ENCODE measurements around the gene MFSD8.
"Not testable (repeated sequence)": the region's sequence is repeated elsewhere in the genome, so short reads cannot be mapped to it uniquely, and the experiment has no call there.

Gene MFSD8

DNA sequence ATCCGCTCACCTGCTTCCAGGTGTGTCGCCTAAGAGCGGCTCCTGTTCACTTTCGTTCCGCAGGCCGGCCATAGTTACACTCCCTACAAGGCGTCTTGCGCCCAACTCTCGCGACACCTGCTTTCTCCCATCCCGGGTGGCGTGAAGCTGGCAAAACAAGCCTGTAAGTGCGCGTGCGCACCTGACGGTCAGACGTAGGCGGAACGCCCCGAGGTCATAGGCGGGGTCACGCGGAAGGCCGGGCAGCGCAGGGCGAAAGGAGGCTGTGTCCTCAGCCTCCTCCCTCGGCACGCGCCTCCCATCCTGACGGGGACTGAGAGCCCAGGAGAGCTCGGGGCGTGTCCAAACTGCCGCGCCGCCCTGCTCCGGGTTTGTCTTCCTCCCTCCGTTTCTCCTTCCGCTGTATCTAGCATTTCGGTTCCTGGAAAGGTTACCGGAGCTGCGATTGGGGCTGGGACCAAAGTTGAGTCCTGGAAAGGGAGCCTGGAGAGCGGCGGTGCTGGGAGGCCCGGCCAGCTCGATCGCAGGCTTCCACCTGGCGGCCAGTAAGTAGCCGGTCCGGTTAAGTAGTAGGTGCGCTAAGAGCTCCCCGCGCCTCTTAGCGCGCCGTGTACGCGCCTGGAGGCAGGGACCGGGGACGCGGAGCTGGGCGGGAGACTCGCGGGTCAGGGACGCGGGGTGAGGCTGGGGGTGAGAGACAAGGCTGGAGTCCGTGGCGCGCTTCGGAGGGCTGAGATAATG lies at the start of gene MFSD8, which contains the start of gene ABHD18:
Gene MFSD8, minus strand, starts transcription at position 112 of the 741 bp plus-strand sequence. Its CDS starts 40 bp downstream, at position 72.
Gene ABHD18, plus strand, starts transcription at position 345 of the 741 bp plus-strand sequence. CDS start 17,550 bp downstream, outside the sequence.
- peak; percentile 93 for DNase-seq (ENCODE audit: low read depth)

DNA sequence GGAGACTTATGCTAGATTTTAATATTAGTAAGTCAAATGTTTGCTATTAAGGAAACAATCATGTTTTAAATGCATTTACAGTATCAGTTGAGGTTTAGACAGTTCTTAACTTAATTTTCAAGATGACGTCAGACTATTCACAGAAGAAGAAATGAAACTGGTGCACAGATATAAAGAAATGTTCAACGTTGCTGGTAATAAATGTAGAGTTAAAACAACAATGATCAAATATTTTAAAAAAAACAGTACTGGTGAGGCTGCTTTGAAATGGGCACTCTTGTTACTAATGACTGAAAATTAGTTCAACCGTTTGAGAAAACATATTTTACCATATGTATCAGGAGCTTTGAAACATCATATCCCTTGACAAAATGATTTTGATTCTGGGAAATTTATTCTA lies 44.5 kb upstream of the MFSD8 start:
- no peak for DNase-seq (ENCODE audit: low read depth)

DNA sequence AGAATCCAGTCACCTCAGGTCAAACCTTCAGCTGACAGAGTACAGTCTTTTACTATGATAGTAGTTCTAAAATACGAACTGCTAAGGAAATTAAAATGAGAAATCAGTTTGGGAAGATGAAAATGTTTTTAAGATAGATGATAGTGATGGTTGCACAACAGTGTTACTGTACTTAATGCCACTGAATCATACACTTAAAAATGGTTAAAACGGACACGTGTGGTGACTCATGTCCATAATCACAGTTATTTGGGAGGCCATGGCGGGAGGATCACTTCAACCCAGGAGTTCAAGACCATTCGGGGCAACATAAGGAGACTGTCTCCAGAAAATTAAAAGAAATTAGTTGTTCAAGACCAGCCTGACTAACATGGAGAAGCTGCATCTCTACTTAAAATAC lies 41.6 kb upstream of the MFSD8 start:
- DNase-seq (ENCODE audit: low read depth), result peak; percentile 42

DNA sequence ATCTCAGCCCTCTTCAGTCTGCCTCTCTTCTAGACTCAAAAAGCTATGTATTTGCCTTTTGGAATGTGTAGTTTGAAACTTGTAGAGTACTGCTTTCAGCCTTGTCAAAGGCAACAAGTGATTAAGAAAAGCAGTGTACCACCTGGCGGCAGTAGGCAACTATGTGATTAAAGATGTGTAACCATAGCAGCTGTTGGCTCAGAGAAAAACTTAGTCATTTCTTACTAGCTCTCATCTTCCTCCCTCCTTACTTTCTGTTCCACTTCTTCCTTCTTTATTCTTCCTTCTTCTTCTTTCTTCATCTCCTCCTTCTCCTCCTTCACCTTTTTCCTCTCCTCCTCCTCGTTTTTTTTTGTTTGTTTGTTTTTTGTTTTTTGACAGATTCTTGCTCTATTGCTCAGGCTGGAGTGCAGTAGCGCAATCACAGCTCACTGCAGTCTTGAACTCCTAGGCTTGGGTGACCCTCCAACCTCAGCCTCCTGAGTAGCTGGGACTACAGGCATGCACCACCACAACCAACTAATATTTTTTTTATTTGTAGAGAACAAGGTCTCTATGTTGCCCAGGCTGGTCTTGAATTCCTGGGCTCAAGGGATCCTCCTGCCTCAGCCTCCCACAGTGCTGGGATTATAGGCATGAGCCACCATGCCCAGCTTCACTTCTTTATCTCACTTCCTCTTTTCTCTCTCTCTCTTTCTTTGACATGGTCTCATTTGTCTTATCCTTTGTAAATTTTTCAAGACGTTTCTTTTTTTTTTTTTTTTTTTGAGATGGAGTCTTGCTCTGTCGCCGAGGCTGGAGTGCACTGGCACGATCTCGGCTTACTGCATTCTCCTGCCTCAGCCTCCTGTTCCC lies 32.8 kb upstream of the MFSD8 start:
- peak; percentile 8 for DNase-seq (ENCODE audit: low read depth)

- not testable (repeated sequence) for DNase-seq (ENCODE audit: low read depth)
Observed at GRCh38 chr4:127996521-127996920, 31.5 kb upstream of the MFSD8 start.

DNA sequence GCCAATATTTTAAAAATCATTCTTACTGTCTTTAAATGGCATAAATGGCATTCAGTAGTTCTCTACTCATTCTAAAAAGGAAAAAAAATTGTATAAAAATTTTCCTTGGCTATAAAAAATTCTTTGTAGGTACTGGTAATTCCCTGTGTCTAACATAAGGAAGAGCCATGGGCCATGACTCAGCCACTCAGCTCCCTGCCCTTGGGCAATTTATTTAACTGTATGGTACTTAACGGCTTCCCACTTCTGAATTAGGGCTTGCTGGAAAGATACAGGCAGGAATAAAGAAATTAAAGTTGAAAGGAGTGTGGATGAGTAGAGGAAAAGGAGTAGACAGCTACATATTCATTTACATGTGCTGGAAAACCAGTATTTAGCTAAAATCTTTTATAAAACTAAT lies 30.8 kb upstream of the MFSD8 start:
- peak; percentile 8 for DNase-seq (ENCODE audit: low read depth)

DNA sequence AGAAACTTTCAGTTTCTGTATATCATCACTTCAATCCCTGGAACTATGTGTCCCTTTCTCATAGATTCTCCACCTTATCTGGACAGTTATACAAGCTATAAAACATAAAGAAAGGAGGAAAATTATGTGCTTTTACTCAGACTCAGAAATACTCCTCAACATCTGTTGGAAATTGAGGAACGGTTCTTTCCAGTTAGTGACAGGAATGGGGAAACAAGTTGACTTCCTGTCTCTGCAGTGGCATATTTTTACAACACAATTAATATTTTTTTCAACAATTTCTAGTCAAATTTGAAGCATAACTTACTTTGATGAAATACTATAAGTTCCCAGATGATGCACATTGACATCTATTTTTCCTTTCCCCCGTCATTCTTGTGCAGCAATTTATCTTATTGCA lies 28.2 kb upstream of the MFSD8 start:
- DNase-seq (ENCODE audit: low read depth), result no peak

GRCh38 chr4:127988638-127989037 lies 23.7 kb upstream of the MFSD8 start:
- no peak for DNase-seq (ENCODE audit: low read depth)

DNA sequence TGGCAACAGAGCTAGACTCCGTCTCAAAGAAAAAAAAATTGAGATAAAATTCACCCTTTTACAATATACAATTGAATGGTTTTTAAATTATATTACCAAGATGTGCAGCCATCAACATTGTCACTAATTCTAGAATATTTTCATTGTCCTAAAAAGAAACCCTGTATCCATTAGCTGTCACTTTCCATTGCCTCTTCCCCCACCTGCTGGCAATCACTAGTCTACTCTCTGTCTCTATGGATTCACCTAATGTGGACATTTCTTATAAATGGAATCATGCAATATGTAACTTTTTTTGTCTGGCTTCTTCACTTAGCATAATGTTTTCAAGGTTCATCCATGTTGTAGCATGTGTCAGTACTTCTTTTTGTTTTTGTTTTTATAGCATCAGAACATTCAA lies 21.0 kb upstream of the MFSD8 start:
- no peak for DNase-seq (ENCODE audit: low read depth)

DNA sequence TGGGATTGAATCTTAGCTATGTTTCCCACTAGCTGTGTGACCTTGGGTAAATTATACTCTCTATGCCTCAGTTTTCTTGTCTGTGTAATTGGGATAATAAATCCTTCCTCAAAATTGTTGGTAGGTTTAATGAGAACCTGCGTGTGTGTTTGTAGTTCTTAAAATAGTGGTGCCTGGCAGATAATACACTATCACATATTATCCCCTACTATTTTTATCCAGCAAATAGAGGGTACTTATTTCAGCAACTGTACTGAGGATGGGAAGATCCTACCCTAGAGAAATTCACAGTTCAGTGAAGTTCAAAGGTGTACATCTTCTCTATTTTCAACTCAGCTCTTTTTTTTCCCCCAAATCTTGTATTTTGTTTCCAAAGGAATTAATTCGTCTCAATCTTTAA lies 17.5 kb upstream of the MFSD8 start:
- no peak for DNase-seq (ENCODE audit: low read depth)

- no peak for DNase-seq (ENCODE audit: low read depth)
Observed at GRCh38 chr4:127978930-127979329, 14.0 kb upstream of the MFSD8 start.

- DNase-seq (ENCODE audit: low read depth), result peak; percentile 9
Observed at GRCh38 chr4:127975121-127975770, 10.3 kb upstream of the MFSD8 start.

GRCh38 chr4:127970925-127971324 lies 6.0 kb upstream of the MFSD8 start:
- DNase-seq (ENCODE audit: low read depth), result not testable (repeated sequence)

DNA sequence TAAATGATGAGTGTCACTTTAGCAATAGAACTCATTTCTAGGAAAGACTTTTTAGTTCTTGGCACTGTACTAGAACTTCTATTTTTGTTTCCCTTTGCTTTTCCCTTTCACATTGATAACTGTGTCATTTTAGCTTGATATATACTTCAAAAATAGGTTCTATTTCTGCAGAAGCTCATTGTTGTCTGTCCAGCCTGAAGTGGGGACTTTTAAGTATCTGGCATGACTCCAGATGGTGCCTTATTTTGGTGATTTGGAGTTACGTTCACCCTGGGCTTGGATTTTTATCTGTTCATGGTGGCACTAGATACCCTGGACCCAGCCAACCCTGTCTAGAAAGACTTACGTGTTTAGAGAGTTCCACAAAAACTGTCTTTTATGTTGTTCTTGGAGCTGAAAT lies 3.6 kb upstream of the MFSD8 start:
- DNase-seq (ENCODE audit: low read depth), result no peak

DNA sequence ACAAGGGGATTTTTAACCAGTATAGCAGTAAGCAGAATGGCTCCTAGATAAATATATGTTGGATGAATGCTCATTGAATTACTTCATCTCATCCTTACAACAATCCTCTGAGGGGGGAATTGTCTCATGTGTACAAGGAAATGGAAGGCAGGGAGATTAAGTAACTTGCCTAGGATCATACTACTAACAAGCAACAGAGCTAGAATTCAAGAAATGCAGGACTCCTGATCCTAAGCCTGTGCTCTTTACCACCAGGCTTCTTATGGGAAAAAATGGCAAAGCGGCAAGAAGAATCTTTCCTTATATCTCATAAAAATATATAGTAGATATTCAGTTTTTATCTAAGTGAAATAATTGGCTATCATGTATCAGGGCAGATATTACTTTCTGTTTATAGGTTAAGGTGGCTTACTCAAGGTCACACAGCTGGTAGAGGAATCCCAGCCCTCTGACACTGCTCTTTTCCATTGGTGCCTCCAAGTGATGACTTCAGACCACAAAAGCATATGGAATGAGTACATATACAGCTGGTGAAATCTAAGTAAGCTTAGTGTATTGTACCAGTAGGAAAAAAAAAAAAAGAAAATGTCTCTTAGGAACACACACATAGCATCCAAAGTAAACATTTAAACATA lies 2.3 kb upstream of the MFSD8 start:
- peak; percentile 43 for DNase-seq (ENCODE audit: low read depth)

GRCh38 chr4:127965803-127966175 lies 816 bp upstream of the MFSD8 start:
- DNase-seq (ENCODE audit: low read depth), result peak; percentile 6

DNA sequence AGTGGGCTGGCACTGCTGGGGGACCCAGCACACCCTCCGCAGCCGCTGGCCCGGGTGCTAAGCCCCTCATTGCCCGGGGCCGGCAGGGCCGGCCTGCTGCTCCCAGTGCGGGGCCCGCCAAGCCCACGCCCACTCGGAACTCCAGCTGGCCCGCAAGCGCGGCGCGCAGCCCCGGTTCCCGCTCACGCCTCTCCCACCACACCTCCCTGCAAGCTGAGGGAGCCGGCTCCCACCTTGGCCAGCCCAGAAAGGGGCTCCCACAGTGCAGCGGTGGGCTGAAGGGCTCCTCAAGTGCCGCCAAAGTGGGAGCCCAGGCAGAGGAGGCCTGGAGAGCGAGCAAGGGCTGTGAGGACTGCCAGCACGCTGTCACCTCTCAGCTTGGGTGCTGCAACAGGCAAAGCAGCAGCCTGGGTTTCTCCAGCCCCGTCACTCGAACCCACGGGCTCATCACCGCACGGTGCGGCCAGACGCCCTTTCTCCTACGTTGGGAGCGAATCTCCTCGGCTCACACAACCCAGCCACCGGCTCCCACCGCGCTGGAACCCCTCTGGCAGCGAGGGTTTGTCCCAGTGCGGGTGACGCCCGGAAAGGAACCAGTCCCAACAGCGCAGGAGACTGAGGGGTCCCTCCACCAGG lies 429 bp downstream of the MFSD8 start:
- DNase-seq (ENCODE audit: low read depth), result not testable (repeated sequence)

DNA sequence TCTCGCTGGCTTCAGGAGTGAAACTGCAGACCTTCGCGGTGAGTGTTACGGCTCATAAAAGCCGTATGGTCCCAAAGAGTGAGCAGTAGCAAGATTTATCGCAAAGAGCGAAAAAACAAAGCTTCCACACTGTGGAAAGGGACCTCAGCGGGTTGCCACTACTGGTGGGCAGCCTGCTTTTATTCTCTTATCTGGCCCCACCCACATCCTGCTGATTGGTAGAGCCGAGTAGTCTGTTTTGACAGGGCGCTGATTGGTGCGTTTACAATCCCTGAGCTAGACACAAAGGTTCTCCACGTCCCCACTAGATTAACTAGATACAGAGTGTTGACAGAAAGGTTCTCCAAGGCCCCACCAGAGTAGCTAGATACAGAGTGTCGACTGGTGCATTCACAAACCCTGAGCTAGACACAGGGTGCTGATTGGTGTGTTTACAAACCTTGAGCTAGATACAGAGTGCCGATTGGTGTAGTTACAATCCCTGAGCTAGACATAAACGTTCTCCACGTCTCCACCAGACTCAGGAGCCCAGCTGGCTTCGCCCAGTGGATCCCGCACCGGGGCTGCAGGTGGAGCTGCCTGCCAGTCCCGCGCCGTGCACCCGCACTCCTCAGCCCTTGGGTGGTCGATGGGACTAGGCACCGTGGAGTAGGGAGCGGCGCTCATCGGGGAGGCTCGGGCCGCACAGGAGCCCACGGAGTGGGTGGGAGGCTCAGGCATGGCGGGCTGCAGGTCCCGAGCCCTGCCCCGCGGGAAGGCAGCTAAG lies 1.2 kb downstream of the MFSD8 start:
- DNase-seq (ENCODE audit: low read depth), result not testable (repeated sequence)

- DNase-seq (ENCODE audit: low read depth), result no peak
Observed at GRCh38 chr4:127959794-127960193, 5.2 kb downstream of the MFSD8 start.

- no peak for DNase-seq (ENCODE audit: low read depth)
Observed at GRCh38 chr4:127957105-127957504, 7.9 kb downstream of the MFSD8 start.

GRCh38 chr4:127936974-127937373 lies 28.0 kb downstream of the MFSD8 start:
- peak; percentile 19 for DNase-seq (ENCODE audit: low read depth)

Measured in HS-5 (cell line).